ENCODE data around the gene MEX3D. TPM values are rescaled to one million over a fixed set of nuclear protein-coding genes. Genes with fewer than 3 reads are reported as not detected.
"Not testable (repeated sequence)": the region's sequence is repeated elsewhere in the genome, so short reads cannot be mapped to it uniquely, and the experiment has no call there.

Gene MEX3D
- total and polyA plus RNA-seq, 8 donors: 2.6 to 21.2 (median 9.1) TPM

DNA sequence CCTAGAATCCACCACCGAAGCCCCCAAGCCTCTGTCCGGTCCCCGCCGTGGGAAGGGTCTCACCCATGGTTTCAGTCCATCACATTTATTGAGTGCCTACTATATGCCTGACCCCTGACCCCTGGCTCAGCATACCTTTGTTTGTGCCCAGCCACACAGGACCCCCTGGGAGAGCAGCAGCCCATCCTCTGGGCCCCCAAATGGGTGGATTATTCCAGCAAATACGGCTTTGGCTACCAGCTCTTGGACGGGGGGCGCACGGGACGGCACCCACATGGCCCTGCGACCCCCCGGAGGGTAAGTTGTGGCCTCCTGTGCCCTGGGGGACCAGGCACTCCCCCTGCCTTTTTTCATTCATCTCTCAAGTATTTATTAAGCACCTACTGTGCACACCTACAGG lies 36.5 kb downstream of the MEX3D start:
- H3K27me3 ChIP-seq: no peaks in the 10 kb centered on the region
- DNase-seq (no peak), ATAC-seq (no peak), FAIRE-seq (no peak)
- H3K36me3 ChIP-seq: no peaks in the 10 kb centered on the region
- 68 to 87% methylated on average over 11 of the region's 11 CpGs for WGBS, 2 donors
- intact Hi-C loops (cut with DNase I): no loop called here
- TF ChIP-seq, protein P1, sequence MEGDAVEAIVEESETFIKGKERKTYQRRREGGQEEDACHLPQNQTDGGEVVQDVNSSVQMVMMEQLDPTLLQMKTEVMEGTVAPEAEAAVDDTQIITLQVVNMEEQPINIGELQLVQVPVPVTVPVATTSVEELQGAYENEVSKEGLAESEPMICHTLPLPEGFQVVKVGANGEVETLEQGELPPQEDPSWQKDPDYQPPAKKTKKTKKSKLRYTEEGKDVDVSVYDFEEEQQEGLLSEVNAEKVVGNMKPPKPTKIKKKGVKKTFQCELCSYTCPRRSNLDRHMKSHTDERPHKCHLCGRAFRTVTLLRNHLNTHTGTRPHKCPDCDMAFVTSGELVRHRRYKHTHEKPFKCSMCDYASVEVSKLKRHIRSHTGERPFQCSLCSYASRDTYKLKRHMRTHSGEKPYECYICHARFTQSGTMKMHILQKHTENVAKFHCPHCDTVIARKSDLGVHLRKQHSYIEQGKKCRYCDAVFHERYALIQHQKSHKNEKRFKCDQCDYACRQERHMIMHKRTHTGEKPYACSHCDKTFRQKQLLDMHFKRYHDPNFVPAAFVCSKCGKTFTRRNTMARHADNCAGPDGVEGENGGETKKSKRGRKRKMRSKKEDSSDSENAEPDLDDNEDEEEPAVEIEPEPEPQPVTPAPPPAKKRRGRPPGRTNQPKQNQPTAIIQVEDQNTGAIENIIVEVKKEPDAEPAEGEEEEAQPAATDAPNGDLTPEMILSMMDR (IDR thresholded peaks at IDR 0.05): no peak
- no peak overlapping the region for H3K4me3 ChIP-seq
- H3K27ac ChIP-seq: no peak overlapping the region
- H3K4me1 ChIP-seq: no peaks in the 10 kb centered on the region
- H3K9me3 ChIP-seq: no peaks in the 10 kb centered on the region

DNA sequence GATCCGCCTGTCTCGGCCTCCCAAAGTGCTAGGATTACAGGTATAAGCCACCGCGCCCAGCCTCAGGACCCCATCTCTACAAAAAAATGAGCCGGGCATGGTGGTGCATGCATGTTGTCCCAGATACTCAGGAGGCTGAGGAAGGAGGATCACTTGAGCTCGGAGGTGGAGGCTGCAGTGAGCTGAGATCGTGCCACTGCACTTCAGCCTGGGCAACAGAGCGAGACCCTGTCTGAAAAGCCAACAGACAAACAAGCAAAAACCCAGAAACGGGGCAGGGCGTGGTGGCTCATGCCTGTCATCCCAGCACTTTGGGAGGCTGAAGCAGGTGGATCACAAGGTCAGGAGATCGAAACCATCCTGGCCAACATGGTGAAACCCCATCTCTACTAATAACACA lies 37.3 kb downstream of the MEX3D start:
- H3K4me1 ChIP-seq; DNase-seq; ATAC-seq; H3K9me3 ChIP-seq; FAIRE-seq; H3K27me3 ChIP-seq; H3K4me3 ChIP-seq; H3K36me3 ChIP-seq; intact Hi-C loops (cut with DNase I); H3K27ac ChIP-seq: not testable (repeated sequence)
- WGBS, 2 donors: 71 to 79% methylated on average over 11 of the region's 11 CpGs

DNA sequence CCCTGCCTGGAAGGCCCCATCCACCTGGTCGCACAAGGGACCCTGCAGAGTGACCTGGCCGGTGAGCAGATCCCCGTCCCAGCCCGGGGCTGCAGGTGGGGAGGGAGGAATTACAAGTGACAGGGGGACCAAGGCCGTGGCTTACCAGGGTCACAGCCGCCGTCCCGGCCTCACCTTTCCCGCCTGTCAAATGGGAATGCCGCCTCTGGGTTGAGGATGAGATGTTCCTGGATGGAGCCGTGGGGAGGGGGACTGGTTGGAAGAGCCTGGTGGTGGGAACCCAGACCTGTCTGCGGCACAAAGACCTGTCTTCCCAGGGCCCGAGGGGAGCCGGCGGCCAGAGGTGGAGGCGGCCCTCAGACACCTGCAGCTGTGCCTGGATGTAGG lies 38.7 kb downstream of the MEX3D start:
- intact Hi-C loops (cut with DNase I): no loop called here
- H3K27me3 ChIP-seq: peaks cover 0 to 4% (median 0%) of the 10 kb centered on the region in 4 donors
- WGBS, 2 donors: 48 to 62% methylated on average over 16 of the region's 16 CpGs
- FAIRE-seq (no peak), DNase-seq (no peak), ATAC-seq (no peak)
- H3K9me3 ChIP-seq: no peaks in the 10 kb centered on the region
- TF ChIP-seq, protein P1 (IDR thresholded peaks at IDR 0.05): no peak
- no peaks in the 10 kb centered on the region for H3K36me3 ChIP-seq
- H3K27ac ChIP-seq: no peak overlapping the region
- H3K4me1 ChIP-seq: no peaks in the 10 kb centered on the region
- no peak overlapping the region for H3K4me3 ChIP-seq

DNA sequence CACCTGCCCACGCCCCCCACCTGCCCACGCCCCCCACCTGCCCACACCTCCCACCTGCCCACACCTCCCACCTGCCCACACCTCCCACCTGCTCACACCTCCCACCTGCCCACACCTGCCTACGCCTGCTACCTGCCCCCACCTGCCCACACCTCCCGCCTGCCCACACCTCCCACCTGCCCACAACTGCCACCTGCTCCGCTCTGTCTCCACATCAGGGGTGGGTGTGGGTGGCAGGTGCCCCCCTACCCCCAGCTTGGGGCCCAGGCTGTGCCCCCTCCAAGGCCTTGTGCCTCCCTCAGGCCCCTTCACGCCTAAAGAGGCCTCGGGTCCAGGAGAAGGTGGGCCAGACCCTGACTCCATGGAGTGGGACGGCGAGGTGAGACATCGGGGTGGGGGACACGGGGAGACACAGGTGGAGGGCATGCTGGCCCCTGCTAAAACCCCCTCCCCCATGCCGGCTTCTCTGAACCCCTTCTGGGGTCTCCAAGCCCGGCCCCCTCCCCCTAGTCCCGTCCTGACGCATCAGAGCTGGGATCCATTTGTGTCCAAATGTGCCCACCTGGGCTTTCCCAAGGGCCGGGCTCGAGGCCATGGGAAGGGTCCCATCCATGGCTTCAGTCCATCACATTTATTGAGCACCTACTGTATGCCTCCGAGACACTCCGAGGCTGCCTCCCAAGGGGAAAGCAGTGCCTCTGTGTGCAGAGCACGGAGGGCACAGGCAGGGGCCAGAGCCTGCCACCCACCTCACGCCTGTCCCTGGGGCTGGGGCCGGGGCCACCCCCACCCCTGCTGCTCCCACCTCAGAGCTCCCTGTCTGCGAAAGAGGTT lies 39.3 kb downstream of the MEX3D start:
- TF ChIP-seq, protein P1 (IDR thresholded peaks at IDR 0.05): no peak
- Histone ChIP-seq H3K27me3 (peaks cover 0 to 4% (median 0%) of the 10 kb centered on the region in 4 donors), H3K4me3 (no peak overlapping the region), H3K36me3 (no peaks in the 10 kb centered on the region), H3K27ac (no peak overlapping the region), H3K4me1 (no peaks in the 10 kb centered on the region), H3K9me3 (no peaks in the 10 kb centered on the region)
- no peak for FAIRE-seq
- DNase-seq: no peak
- intact Hi-C loops (cut with DNase I): no loop called here
- no peak for ATAC-seq
- 52 to 62% methylated on average over 21 to 23 of the region's 23 CpGs for WGBS, 2 donors

DNA sequence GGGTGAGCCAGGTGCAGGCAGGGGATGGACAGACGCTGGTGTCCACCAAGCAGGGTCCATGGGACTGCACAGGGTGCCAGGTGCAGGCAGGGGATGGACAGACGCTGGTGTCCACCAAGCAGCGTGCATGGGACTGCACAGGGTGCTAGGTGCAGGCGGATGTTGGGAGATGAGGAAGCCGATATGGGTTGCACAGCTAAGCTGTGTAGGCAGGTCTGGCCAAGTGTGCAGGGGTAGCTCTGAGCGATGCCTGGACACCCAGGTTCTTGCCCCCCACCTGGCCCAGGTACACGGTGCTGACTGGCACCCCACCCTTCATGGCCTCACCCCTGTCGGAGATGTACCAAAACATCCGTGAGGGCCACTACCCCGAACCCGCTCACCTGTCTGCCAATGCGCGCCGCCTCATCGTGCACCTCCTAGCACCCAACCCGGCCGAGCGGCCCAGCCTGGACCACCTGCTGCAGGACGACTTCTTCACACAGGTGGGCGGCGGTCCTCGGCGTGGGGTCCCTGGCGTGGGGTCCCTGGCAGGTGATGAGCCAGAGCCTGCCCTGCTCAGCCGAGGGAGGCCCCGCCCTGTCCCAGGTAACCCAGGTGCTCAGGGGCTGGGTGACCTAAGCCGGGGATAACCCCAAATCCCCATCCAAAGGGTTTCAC lies 40.3 kb downstream of the MEX3D start:
- Histone ChIP-seq H3K4me1 (no peaks in the 10 kb centered on the region), H3K27ac (no peak overlapping the region), H3K4me3 (no peak overlapping the region), H3K36me3 (no peaks in the 10 kb centered on the region), H3K9me3 (no peaks in the 10 kb centered on the region), H3K27me3 (peaks cover 0 to 10% (median 2%) of the 10 kb centered on the region in 4 donors)
- FAIRE-seq: no peak
- WGBS, 2 donors: 56 to 57% methylated on average over 22 to 27 of the region's 27 CpGs
- TF ChIP-seq, protein P1 (IDR thresholded peaks at IDR 0.05): no peak
- ATAC-seq: no peak
- peak in 1 of 6 donors; percentile 78 for DNase-seq
- intact Hi-C loops (cut with DNase I): no loop called here
